Lung (tissue), 12 donors: ENCODE measurements around the gene CLSTN2. TPM values are rescaled to one million over a fixed set of nuclear protein-coding genes. Genes with fewer than 3 reads are reported as not detected.

Experiments used
- ATAC-seq: fragments of 200-7000 bp; cut with Tn5 transposase; one replicate; pipeline ENCODE4 v1.9.1; 2020; ENCODE audit warnings: moderate number of reproducible peaks; ENCODE audit not compliant: insufficient read depth, low FRiP score
- DNase-seq, 3 donors: peaks; one replicate each; pipeline ENCODE4 v3.0.0-alpha.2; 2013 to 2017
- H3K27ac ChIP-seq, 2 donors: one replicate each; pipeline ENCODE4 v1.5.1; 2013; ENCODE audit warnings: mild to moderate bottlenecking in 2 of 2, moderate library complexity in 2 of 2, control low read depth in 1 of 2, inconsistent platforms in 1 of 2, low read depth in 1 of 2, low read length in 1 of 2
- H3K27me3 ChIP-seq, 3 donors: one replicate each; pipeline ENCODE4 v1.5.1; 2013; ENCODE audit warnings: low read length in 2 of 3; ENCODE audit not compliant: control insufficient read depth in 3 of 3, insufficient read depth in 3 of 3
- H3K36me3 ChIP-seq, 4 donors: one replicate each; pipeline ENCODE4 v1.5.1; 2013; ENCODE audit warnings: low read length in 4 of 4, mild to moderate bottlenecking in 1 of 4, moderate library complexity in 1 of 4; ENCODE audit not compliant: control insufficient read depth in 4 of 4, insufficient read depth in 4 of 4
- H3K4me1 ChIP-seq, 5 donors: one replicate each; pipeline ENCODE4 v1.5.1; 2013; ENCODE audit warnings: low read length in 5 of 5, mild to moderate bottlenecking in 2 of 5, moderate library complexity in 1 of 5; ENCODE audit not compliant: control insufficient read depth in 5 of 5, insufficient read depth in 5 of 5
- H3K4me3 ChIP-seq: one replicate; pipeline ENCODE4 v1.5.1; 2013; ENCODE audit warnings: mild to moderate bottlenecking, control low read depth, moderate library complexity
- H3K9ac ChIP-seq, 2 donors: one replicate each; pipeline ENCODE4 v1.5.1; 2013; ENCODE audit warnings: low read length in 2 of 2, control low read depth in 1 of 2; ENCODE audit not compliant: insufficient read depth in 1 of 2
- H3K9me3 ChIP-seq, 4 donors: one replicate each; pipeline ENCODE4 v1.5.1; 2013; ENCODE audit warnings: low read length in 3 of 4, mild to moderate bottlenecking in 1 of 4, moderate library complexity in 1 of 4; ENCODE audit not compliant: control insufficient read depth in 4 of 4, insufficient read depth in 3 of 4
- CTCF ChIP-seq: IDR thresholded peaks from 2 replicates; pipeline ENCODE4 v1.5.1; 2012; ENCODE audit warnings: mild to moderate bottlenecking; ENCODE audit errors: control extremely low read depth, extremely low read depth
- whole genome bisulfite sequencing, 2 donors: extraction: QIAGEN DNeasy Blood & Tissue Kit; methylation state at CpG; one replicate each; pipeline ENCODE4 v1.1.7; 2013; 5-methylcytosine and 5-hydroxymethylcytosine counted together
- polyA plus RNA-seq, 2 donors: library from polyadenylated mRNA; stranded (reverse); fragments of 200-250 nt; gene quantifications; one replicate each; pipeline ENCODE4 v1.2.1, GENCODE V29; 2013
- total RNA-seq, 2 donors: library from RNA; depleted of rRNA in 1 of 2; stranded (reverse); fragments of >200 nt in 1 of 2; gene quantifications; one replicate each; pipeline ENCODE4 v1.2.1, GENCODE V29; 2014 to 2021
- donor health status: control.
- donor health status: control.
- donor health status: Bipolar disorder and iron deficiency.
- donor health status: healthy.
- donor health status: DM: yes; HTN: yes; CAD: no.

CLSTN2 gene
- total and polyA plus RNA-seq, 4 donors = 0.07 to 2.4 (median 1.3) TPM

- WGBS, 2 donors = 83 to 86% methylated on average over 6 of the region's 6 CpGs
- Histone ChIP-seq H3K4me3 (no peak overlapping the region), H3K9me3 (no peaks in the 10 kb centered on the region), H3K27me3 (no peaks in the 10 kb centered on the region), H3K36me3 (no peaks in the 10 kb centered on the region), H3K9ac (no peak overlapping the region), H3K4me1 (peaks cover 0 to 5% (median 0%) of the 10 kb centered on the region in 5 donors), H3K27ac (no peak overlapping the region)
- ATAC-seq (no peak), DNase-seq (no peak)
- no peak for TF ChIP-seq CTCF
Measured at GRCh38 chr3:140438736-140439470, 503.9 kb downstream of the CLSTN2 start.

- no peak for DNase-seq
- WGBS, 2 donors = 86 to 93% methylated on average over 5 of the region's 5 CpGs
- Histone ChIP-seq H3K4me3 (no peak overlapping the region), H3K9me3 (no peaks in the 10 kb centered on the region), H3K27ac (no peak overlapping the region), H3K27me3 (no peaks in the 10 kb centered on the region), H3K4me1 (peaks cover 0 to 5% (median 0%) of the 10 kb centered on the region in 5 donors), H3K36me3 (no peaks in the 10 kb centered on the region), H3K9ac (no peak overlapping the region)
- TF ChIP-seq CTCF = no peak
- no peak for ATAC-seq
Measured at GRCh38 chr3:140439527-140439926, 504.5 kb downstream of the CLSTN2 start.

- Histone ChIP-seq H3K9me3 (no peaks in the 10 kb centered on the region), H3K27ac (no peak overlapping the region), H3K9ac (no peak overlapping the region), H3K27me3 (no peaks in the 10 kb centered on the region), H3K4me1 (peaks cover 0 to 5% (median 0%) of the 10 kb centered on the region in 5 donors), H3K4me3 (no peak overlapping the region), H3K36me3 (no peaks in the 10 kb centered on the region)
- ATAC-seq = no peak
- no peak for TF ChIP-seq CTCF
- WGBS, 2 donors = 92 to 96% methylated on average over 1 of the region's 1 CpG
- no peak for DNase-seq
Measured at GRCh38 chr3:140440446-140440845, 505.5 kb downstream of the CLSTN2 start.
